Keratinocyte (primary cell): ENCODE measurements around the gene KCNC4. TPM values are rescaled to one million over a fixed set of nuclear protein-coding genes. Genes with fewer than 3 reads are reported as not detected.

ENCODE experiments used
- DNase-seq: peaks from one replicate; pipeline ENCODE4 v3.0.0-alpha.2; 2011; ENCODE audit warnings: low read depth, missing footprints, low spot score
- FAIRE-seq: peaks from 2 replicates; lab custom pipeline; 2011; peaks lifted over from hg19 to GRCh38; lab: Jason Lieb, UNC
- H2AFZ ChIP-seq: 2 replicates; pipeline ENCODE4 v1.6.0; 2012; ENCODE audit warnings: low read length, control low read depth, inconsistent platforms; ENCODE audit not compliant: control insufficient read depth
- H3K27ac ChIP-seq: 2 replicates; pipeline ENCODE4 v1.5.1; 2011; ENCODE audit warnings: low read length; ENCODE audit not compliant: control insufficient read depth, insufficient read depth
- H3K27me3 ChIP-seq: 3 replicates; pipeline ENCODE4 v1.6.0; 2011; ENCODE audit warnings: low read length; ENCODE audit not compliant: control insufficient read depth, insufficient read depth; ENCODE audit errors: extremely low read depth
- H3K36me3 ChIP-seq, 2 experiments: 2 replicates in 1 of 2; 3 replicates in 1 of 2; pipeline ENCODE4 v1.5.1; 2011; ENCODE audit warnings: low read length in 2 of 2, mild to moderate bottlenecking in 1 of 2; ENCODE audit not compliant: control insufficient read depth in 2 of 2, insufficient read depth in 2 of 2; ENCODE audit errors: extremely low read depth in 1 of 2
- H3K4me1 ChIP-seq: 3 replicates; pipeline ENCODE4 v1.5.1; 2011; ENCODE audit warnings: low read length; ENCODE audit not compliant: control insufficient read depth, insufficient read depth; ENCODE audit errors: extremely low read depth
- H3K4me2 ChIP-seq: 3 replicates; pipeline ENCODE4 v1.6.0; 2011; ENCODE audit warnings: low read depth, low read length; ENCODE audit not compliant: control insufficient read depth, insufficient read depth; ENCODE audit errors: extremely low read depth
- H3K4me3 ChIP-seq, 3 experiments: fragments of 200-600 bp in 1 of 3; sonication (generic) in 1 of 3; 2 replicates in 2 of 3; 3 replicates in 1 of 3; pipeline ENCODE4 v1.5.1; 2011 to 2016; ENCODE audit warnings: low read length in 3 of 3, mild to moderate bottlenecking in 3 of 3, control low read depth in 2 of 3, inconsistent platforms in 1 of 3, low read depth in 1 of 3, mixed read lengths in 1 of 3, mixed run types in 1 of 3, moderate library complexity in 1 of 3; ENCODE audit not compliant: control insufficient read depth in 2 of 3, insufficient read depth in 2 of 3; ENCODE audit errors: extremely low read depth in 1 of 3
- H3K79me2 ChIP-seq: 2 replicates; pipeline ENCODE4 v1.6.0; 2012; ENCODE audit warnings: low read length; ENCODE audit not compliant: control insufficient read depth, insufficient read depth
- H3K9ac ChIP-seq: 3 replicates; pipeline ENCODE4 v1.6.0; 2011; ENCODE audit warnings: low read length; ENCODE audit not compliant: control insufficient read depth, insufficient read depth; ENCODE audit errors: extremely low read depth
- H3K9me1 ChIP-seq: 3 replicates; pipeline ENCODE4 v1.6.0; 2011; ENCODE audit warnings: low read length; ENCODE audit not compliant: control insufficient read depth, insufficient read depth; ENCODE audit errors: extremely low read depth
- H3K9me3 ChIP-seq: 2 replicates; pipeline ENCODE4 v1.5.1; 2012; ENCODE audit warnings: low read depth, low read length; ENCODE audit not compliant: control insufficient read depth
- H4K20me1 ChIP-seq: 3 replicates; pipeline ENCODE4 v1.6.0; 2011; ENCODE audit warnings: low read length; ENCODE audit not compliant: control insufficient read depth, insufficient read depth; ENCODE audit errors: extremely low read depth
- CTCF ChIP-seq, 3 experiments: IDR thresholded peaks in 1 of 3; conservative IDR thresholded peaks in 1 of 3; optimal IDR thresholded peaks in 1 of 3; 2 replicates in 2 of 3; 3 replicates in 1 of 3; pipeline versions ENCODE3 to v1.5.1; 2011; ENCODE audit warnings: low read length in 3 of 3, mild to moderate bottlenecking in 3 of 3, moderate library complexity in 2 of 3, control low read depth in 1 of 3, inconsistent platforms in 1 of 3; ENCODE audit not compliant: insufficient read depth in 2 of 3; ENCODE audit errors: extremely low read depth in 1 of 3
- EZH2 ChIP-seq: IDR thresholded peaks from one replicate; pipeline ENCODE4 v1.6.1; 2012; ENCODE audit warnings: inconsistent platforms, mild to moderate bottlenecking, low read length, moderate library complexity
- dilution Hi-C: fragments of 300-500 bp; cut with MboI; formaldehyde crosslinking; loops from one replicate; pipeline ENCODE4 v1.7.0; 2020; ENCODE audit warnings: low sequenced_read_pairs; ENCODE audit not compliant: extremely low pct_ligation_motif_present
- polyA plus RNA-seq, 5 experiments: library from polyadenylated mRNA; depleted of rRNA in 3 of 5; stranded (reverse) in 3 of 5; stranded (forward) in 1 of 5; unstranded in 1 of 5; fragments of >200 nt; gene quantifications; 1 replicate in 1 of 5; 2 replicates in 3 of 5; 3 replicates in 1 of 5; pipeline versions ENCODE4 v1.2.1 to v1.2.3, GENCODE V29; 2011 to 2012; ENCODE audit warnings: missing spikeins in 2 of 5, low read depth in 1 of 5, low replicate concordance in 1 of 5

KCNC4 gene
- polyA plus RNA-seq, 1 donor (not counting 4 experiments of a cell fraction or from before 2014, with no cell fraction given): 1.3 TPM

GRCh38 chr1:110205591-110206155 is 4.4 kb upstream of the KCNC4 start:
- Histone ChIP-seq H3K9me1 (no peaks in the 10 kb centered on the region), H3K4me1 (peaks cover 4% of the 10 kb centered on the region), H3K9ac (no peak overlapping the region), H3K27ac (no peak overlapping the region), H3K9me3 (no peaks in the 10 kb centered on the region), H3K4me2 (no peak overlapping the region), H3K79me2 (no peaks in the 10 kb centered on the region), H4K20me1 (no peaks in the 10 kb centered on the region), H2AFZ (no peak overlapping the region), H3K4me3 (no peak overlapping the region), H3K27me3 (no peaks in the 10 kb centered on the region), H3K36me3 (no peaks in the 10 kb centered on the region)
- FAIRE-seq (no peak), DNase-seq (no peak)
- dilution Hi-C loops: no loop called here
- TF ChIP-seq CTCF (optimal IDR thresholded peaks at IDR 0.05 in 1 of 3, IDR thresholded peaks at IDR 0.05 in 1 of 3, conservative IDR thresholded peaks at IDR 0.05 in 1 of 3; ENCODE audit: extremely low read depth in 1 of 3, insufficient read depth in 2 of 3, low read length in 3 of 3) (no peak), EZH2 (no peak)

- FAIRE-seq: no peak
Observed at GRCh38 chr1:110206261-110206920, 3.7 kb upstream of the KCNC4 start.

More at GRCh38 chr1:110206261-110206920, 3.7 kb upstream of the KCNC4 start:
- no peak for DNase-seq
- H3K9ac ChIP-seq: no peak overlapping the region
- H3K4me2 ChIP-seq: no peak overlapping the region
- dilution Hi-C loops: no loop called here
- H3K27ac ChIP-seq: no peak overlapping the region
- no peak for TF ChIP-seq CTCF (optimal IDR thresholded peaks at IDR 0.05 in 1 of 3, IDR thresholded peaks at IDR 0.05 in 1 of 3, conservative IDR thresholded peaks at IDR 0.05 in 1 of 3; ENCODE audit: extremely low read depth in 1 of 3, insufficient read depth in 2 of 3, low read length in 3 of 3)
- no peak for TF ChIP-seq EZH2
- no peaks in the 10 kb centered on the region for H3K27me3 ChIP-seq
- no peaks in the 10 kb centered on the region for H3K9me3 ChIP-seq
- H3K36me3 ChIP-seq: no peaks in the 10 kb centered on the region
- H4K20me1 ChIP-seq: no peaks in the 10 kb centered on the region
- H2AFZ ChIP-seq: no peak overlapping the region
- no peaks in the 10 kb centered on the region for H3K79me2 ChIP-seq
- no peak overlapping the region for H3K4me3 ChIP-seq
- peaks cover 4% of the 10 kb centered on the region for H3K4me1 ChIP-seq
- no peaks in the 10 kb centered on the region for H3K9me1 ChIP-seq
